GM12801 (cell line): ENCODE results near the gene PTPRD.

Experiments used
- TF ChIP-seq, protein P1 (sequence below): IDR thresholded peaks from one replicate; pipeline ENCODE4 v1.5.1; 2011; ENCODE audit warnings: control low read depth; ENCODE audit not compliant: insufficient read length; ENCODE audit errors: extremely low read depth

PTPRD gene

DNA sequence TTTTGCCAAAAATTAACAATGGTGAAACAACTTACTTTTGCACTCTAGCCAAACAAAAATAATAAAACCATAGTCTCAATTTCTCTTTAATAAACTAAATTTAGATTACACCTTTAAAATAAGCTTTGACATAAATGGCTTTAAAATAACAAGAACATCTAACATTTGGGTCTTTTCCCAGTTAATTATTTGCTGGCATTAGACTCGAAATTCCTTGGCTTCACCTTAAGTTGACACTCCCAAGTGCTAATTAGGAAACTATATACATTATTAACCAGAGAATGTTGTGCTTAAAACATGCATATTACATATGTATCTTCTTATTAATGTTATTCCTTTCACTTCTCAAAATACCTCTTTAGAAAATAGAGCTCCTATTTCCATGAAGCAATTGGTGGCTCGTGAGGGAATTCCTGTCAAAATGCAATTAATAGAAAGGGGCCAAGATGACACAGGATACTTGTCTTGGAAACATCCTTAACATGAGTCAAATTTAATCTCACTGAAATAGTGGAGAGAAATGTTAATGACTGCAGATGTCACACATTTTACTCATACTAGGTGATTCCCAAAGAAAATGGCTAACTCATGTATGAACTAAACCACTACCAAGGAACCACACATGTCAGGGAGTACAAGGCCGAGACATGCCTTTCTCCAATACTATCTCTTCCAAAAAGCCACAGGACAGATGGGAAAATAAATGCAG lies 1880.3 kb downstream of the PTPRD start:
- TF ChIP-seq, protein P1, sequence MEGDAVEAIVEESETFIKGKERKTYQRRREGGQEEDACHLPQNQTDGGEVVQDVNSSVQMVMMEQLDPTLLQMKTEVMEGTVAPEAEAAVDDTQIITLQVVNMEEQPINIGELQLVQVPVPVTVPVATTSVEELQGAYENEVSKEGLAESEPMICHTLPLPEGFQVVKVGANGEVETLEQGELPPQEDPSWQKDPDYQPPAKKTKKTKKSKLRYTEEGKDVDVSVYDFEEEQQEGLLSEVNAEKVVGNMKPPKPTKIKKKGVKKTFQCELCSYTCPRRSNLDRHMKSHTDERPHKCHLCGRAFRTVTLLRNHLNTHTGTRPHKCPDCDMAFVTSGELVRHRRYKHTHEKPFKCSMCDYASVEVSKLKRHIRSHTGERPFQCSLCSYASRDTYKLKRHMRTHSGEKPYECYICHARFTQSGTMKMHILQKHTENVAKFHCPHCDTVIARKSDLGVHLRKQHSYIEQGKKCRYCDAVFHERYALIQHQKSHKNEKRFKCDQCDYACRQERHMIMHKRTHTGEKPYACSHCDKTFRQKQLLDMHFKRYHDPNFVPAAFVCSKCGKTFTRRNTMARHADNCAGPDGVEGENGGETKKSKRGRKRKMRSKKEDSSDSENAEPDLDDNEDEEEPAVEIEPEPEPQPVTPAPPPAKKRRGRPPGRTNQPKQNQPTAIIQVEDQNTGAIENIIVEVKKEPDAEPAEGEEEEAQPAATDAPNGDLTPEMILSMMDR = no peak

GRCh38 chr9:8730618-8731017 lies 1882.2 kb downstream of the PTPRD start:
- TF ChIP-seq, protein P1 = no peak

GRCh38 chr9:8728910-8729309 lies 1883.9 kb downstream of the PTPRD start:
- TF ChIP-seq, protein P1 = no peak

DNA sequence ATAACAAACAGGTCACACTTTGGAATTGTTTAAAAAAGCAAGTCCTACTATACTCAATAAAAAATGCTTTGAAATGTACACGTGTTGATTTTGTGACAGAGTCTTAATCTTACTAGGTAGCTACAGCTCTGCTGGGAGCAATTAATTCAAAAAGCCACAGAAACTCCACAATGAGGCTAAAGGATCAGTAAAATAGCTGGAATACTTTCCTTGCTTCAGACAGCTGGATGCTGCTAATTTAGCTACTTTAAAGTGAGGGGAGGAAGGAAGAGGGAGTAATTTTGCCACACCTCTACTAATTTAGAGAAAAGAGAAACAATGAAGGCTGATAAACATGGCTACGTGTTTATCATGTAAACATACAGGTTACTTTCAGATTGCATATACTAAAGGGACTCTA lies 1885.6 kb downstream of the PTPRD start:
- TF ChIP-seq, protein P1 = no peak

- TF ChIP-seq, protein P1 = no peak
These were observed 1886.1 kb downstream of the PTPRD start for GRCh38 chr9:8726692-8727091.

DNA sequence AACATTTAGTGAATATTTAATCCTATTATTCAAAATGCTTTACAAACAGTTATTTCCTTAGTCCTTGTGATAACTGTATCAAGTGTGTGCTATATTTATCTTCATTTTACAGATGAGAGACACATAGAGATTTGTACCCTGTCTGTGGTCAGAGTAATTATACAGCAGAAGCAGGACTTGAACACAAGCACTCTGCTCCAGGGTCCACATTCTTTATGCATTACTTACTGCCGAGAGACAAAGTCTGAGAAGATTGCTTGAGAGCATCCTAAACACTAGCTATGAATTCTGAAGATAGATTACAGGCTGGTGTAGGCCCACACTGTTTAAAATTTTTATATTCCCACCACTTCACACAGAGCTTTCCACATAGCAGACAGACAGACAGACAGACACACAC lies 1887.2 kb downstream of the PTPRD start:
- TF ChIP-seq, protein P1 = no peak

- TF ChIP-seq, protein P1 = no peak
These were observed 1888.4 kb downstream of the PTPRD start for GRCh38 chr9:8724284-8725018.
